Muscle layer of colon (tissue), 2 donors: Measurements from ENCODE around the gene UNC13C.

Experiments used
- H3K27ac ChIP-seq: one replicate; pipeline ENCODE4 v1.7.0; 2013; ENCODE audit warnings: low read depth, mild to moderate bottlenecking, low read length, moderate library complexity
- H3K27me3 ChIP-seq, 2 donors: one replicate each; pipeline ENCODE4 v1.7.0; 2013; ENCODE audit warnings: low read length in 2 of 2, mild to moderate bottlenecking in 2 of 2; ENCODE audit not compliant: insufficient read depth in 2 of 2, control insufficient read depth in 1 of 2
- H3K36me3 ChIP-seq: one replicate; pipeline ENCODE4 v1.7.0; 2013; ENCODE audit warnings: mild to moderate bottlenecking, low read length; ENCODE audit not compliant: insufficient read depth
- H3K4me1 ChIP-seq: one replicate; pipeline ENCODE4 v1.7.0; 2013; ENCODE audit warnings: mild to moderate bottlenecking, low read length; ENCODE audit not compliant: insufficient read depth
- H3K4me3 ChIP-seq, 2 donors: one replicate each; pipeline ENCODE4 v1.7.0; 2013; ENCODE audit warnings: low read length in 2 of 2, low read depth in 1 of 2, mild to moderate bottlenecking in 1 of 2, moderate library complexity in 1 of 2
- H3K9ac ChIP-seq: one replicate; pipeline ENCODE4 v1.7.0; 2013; ENCODE audit warnings: low read length
- H3K9me3 ChIP-seq: one replicate; pipeline ENCODE4 v1.7.0; 2013; ENCODE audit warnings: mild to moderate bottlenecking, low read length
- donor health status: abdominal sarcoma.
- donor health status: Adenocarcinoma of cecum.

Gene UNC13C

GRCh38 chr15:54577476-54578250, 599.4 kb downstream of the UNC13C start:
- Histone ChIP-seq H3K27me3 (no peaks in the 10 kb centered on the region), H3K4me3 (no peak overlapping the region), H3K36me3 (no peaks in the 10 kb centered on the region), H3K27ac (no peak overlapping the region), H3K9ac (no peak overlapping the region), H3K4me1 (no peaks in the 10 kb centered on the region), H3K9me3 (no peaks in the 10 kb centered on the region)

GRCh38 chr15:54579855-54580254, 601.6 kb downstream of the UNC13C start:
- H3K9ac ChIP-seq, result no peak overlapping the region
- H3K36me3 ChIP-seq, result no peaks in the 10 kb centered on the region
- H3K4me3 ChIP-seq, result no peak overlapping the region
- no peaks in the 10 kb centered on the region for H3K27me3 ChIP-seq
- no peaks in the 10 kb centered on the region for H3K4me1 ChIP-seq
- no peaks in the 10 kb centered on the region for H3K9me3 ChIP-seq
- no peak overlapping the region for H3K27ac ChIP-seq

DNA sequence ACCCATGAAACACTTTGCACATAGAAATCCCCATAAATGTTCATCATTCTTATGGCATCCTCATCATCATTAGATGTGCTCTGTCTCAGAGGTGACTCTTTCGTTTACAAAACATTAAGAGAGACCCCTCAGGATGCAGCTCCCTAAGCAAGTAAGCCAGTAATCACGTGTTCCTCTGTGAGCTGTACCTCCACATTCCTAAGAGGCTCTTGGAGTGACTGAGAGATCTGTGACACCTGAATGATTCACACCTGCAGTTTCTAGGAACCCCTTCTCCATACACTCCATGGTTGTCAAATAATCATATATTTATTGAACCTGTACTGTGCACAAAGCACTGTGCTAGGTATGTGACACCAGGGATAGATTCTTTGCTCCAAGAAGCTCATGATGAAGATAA, 602.4 kb downstream of the UNC13C start:
- Histone ChIP-seq H3K9me3 (no peaks in the 10 kb centered on the region), H3K27me3 (no peaks in the 10 kb centered on the region), H3K36me3 (no peaks in the 10 kb centered on the region), H3K4me3 (no peak overlapping the region), H3K4me1 (no peaks in the 10 kb centered on the region), H3K9ac (no peak overlapping the region), H3K27ac (no peak overlapping the region)

GRCh38 chr15:54582863-54583643, 604.8 kb downstream of the UNC13C start:
- no peaks in the 10 kb centered on the region for H3K36me3 ChIP-seq
- H3K9me3 ChIP-seq, result no peaks in the 10 kb centered on the region
- no peaks in the 10 kb centered on the region for H3K4me1 ChIP-seq
- no peaks in the 10 kb centered on the region for H3K27me3 ChIP-seq
- no peak overlapping the region for H3K4me3 ChIP-seq
- H3K27ac ChIP-seq, result no peak overlapping the region
- H3K9ac ChIP-seq, result no peak overlapping the region

DNA sequence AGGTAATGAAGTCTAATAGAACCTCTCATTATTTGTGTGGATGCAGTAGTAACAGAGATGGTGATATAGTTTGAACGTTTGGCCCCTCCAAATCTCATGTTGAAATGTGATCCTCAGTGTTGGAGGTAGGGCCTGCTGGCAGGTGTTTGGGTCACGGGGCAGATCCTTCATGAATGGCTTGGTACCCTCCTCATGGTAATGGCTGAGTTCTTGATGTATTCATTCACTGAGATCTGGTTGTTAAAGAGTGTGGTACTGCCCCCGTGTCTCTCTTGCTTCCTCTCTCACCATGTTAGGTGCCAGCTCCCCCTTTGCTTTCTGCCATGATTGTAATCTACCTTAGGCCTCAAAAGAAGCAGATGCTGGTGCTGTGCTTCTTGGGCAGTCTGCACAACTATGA, 606.8 kb downstream of the UNC13C start:
- Histone ChIP-seq H3K9ac (no peak overlapping the region), H3K36me3 (no peaks in the 10 kb centered on the region), H3K27me3 (no peaks in the 10 kb centered on the region), H3K4me3 (no peak overlapping the region), H3K4me1 (no peaks in the 10 kb centered on the region), H3K27ac (no peak overlapping the region), H3K9me3 (no peaks in the 10 kb centered on the region)

- Histone ChIP-seq H3K4me3 (no peak overlapping the region), H3K36me3 (no peaks in the 10 kb centered on the region), H3K9ac (no peak overlapping the region), H3K27me3 (no peaks in the 10 kb centered on the region), H3K9me3 (no peaks in the 10 kb centered on the region), H3K27ac (no peak overlapping the region), H3K4me1 (no peaks in the 10 kb centered on the region)
Measured at GRCh38 chr15:54594115-54594514, 615.9 kb downstream of the UNC13C start.

- Histone ChIP-seq H3K36me3 (no peaks in the 10 kb centered on the region), H3K9me3 (no peaks in the 10 kb centered on the region), H3K27me3 (no peaks in the 10 kb centered on the region), H3K27ac (no peak overlapping the region), H3K4me1 (no peaks in the 10 kb centered on the region), H3K9ac (no peak overlapping the region), H3K4me3 (no peak overlapping the region)
Measured at GRCh38 chr15:54599386-54599785, 621.1 kb downstream of the UNC13C start.

- Histone ChIP-seq H3K4me3 (no peak overlapping the region), H3K4me1 (no peaks in the 10 kb centered on the region), H3K36me3 (no peaks in the 10 kb centered on the region), H3K9ac (no peak overlapping the region), H3K27me3 (no peaks in the 10 kb centered on the region), H3K27ac (no peak overlapping the region), H3K9me3 (no peaks in the 10 kb centered on the region)
Measured at GRCh38 chr15:54605043-54605442, 626.8 kb downstream of the UNC13C start.

DNA sequence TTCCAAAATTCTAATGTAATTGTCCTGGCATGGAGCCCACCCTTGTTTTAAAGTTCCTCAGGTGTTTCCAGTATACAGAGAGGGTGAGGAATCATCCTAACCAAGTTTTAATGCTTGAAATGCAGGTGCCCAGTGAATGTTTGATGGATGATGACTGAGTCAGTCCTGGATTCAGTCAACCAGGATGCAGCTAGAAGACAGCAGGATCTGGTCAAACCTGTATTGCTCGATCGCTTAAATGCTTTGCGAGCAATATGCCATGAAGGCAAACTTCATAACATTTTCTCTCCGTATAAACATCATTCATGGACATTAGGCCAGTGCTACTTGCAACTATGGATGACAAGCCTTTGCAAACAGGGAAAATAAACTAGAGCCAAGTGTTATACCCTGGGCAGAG, 627.3 kb downstream of the UNC13C start:
- Histone ChIP-seq H3K4me1 (no peaks in the 10 kb centered on the region), H3K9me3 (no peaks in the 10 kb centered on the region), H3K27ac (no peak overlapping the region), H3K9ac (no peak overlapping the region), H3K36me3 (no peaks in the 10 kb centered on the region), H3K4me3 (no peak overlapping the region), H3K27me3 (no peaks in the 10 kb centered on the region)

DNA sequence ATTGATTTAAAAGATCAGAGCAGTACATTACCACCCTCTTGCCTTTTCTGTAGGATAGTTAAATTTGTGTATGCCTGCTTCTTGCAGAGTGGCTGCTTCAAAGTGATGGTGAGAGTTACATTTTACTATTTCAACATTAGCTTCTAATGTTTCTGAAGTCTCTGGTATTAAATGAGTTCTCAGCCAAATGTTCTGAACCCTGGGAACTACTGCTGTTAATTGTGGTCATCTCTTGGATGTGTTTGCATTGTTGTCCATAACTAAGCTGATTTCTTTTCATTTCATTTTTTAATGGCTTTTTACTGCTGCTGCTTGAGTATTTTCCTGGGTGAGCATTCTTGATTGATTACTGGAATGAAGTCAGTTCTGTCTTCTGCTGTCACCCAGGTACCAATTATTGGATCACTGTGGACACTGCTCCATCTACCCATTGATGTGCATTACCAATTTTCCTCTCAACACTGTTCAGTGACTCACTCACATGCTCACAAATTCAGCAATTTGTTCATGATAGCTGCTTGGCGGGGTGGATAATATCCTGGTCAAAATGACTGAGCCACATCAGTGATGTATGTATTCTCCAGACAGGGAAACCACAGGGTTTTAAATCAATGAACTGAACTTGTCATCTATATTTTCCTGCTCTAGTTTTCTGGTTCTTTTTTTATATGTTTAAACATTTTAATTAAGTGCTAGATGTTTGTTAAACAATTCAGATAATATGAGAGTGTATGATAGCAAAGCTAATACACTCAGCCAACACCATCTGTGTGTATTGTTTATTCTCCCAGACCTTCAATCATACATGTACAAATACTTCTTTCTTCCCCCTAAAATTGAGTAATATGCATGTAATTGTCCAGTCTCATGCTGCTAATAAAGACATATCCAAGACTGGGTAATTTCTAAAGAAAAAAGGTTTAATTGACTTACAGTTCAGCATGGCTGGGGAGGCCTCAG, 630.9 kb downstream of the UNC13C start:
- Histone ChIP-seq H3K9ac (no peak overlapping the region), H3K36me3 (no peaks in the 10 kb centered on the region), H3K4me3 (no peak overlapping the region), H3K27ac (no peak overlapping the region), H3K27me3 (no peaks in the 10 kb centered on the region), H3K4me1 (no peaks in the 10 kb centered on the region), H3K9me3 (no peaks in the 10 kb centered on the region)

GRCh38 chr15:54618120-54618519, 639.9 kb downstream of the UNC13C start:
- no peaks in the 10 kb centered on the region for H3K4me1 ChIP-seq

More at GRCh38 chr15:54618120-54618519, 639.9 kb downstream of the UNC13C start:
- Histone ChIP-seq H3K27me3 (no peaks in the 10 kb centered on the region), H3K27ac (no peak overlapping the region), H3K36me3 (no peaks in the 10 kb centered on the region), H3K4me3 (no peak overlapping the region), H3K9me3 (no peaks in the 10 kb centered on the region), H3K9ac (no peak overlapping the region)
